Smooth muscle cell of the brain vasculature (primary cell): ENCODE results near the gene FSTL4.

Experiments used
- DNase-seq: peaks from one replicate; pipeline ENCODE4 v3.0.0-alpha.2; 2012; ENCODE audit warnings: low read depth, low spot score

The FSTL4 gene

GRCh38 chr5:133514456-133514855 is 97.9 kb downstream of the FSTL4 start:
- DNase-seq: no peak

- DNase-seq: no peak
Measured at GRCh38 chr5:133512896-133513295, 99.4 kb downstream of the FSTL4 start.

GRCh38 chr5:133511653-133512235 is 100.6 kb downstream of the FSTL4 start:
- DNase-seq: no peak

GRCh38 chr5:133510634-133511262 is 101.6 kb downstream of the FSTL4 start:
- no peak for DNase-seq

GRCh38 chr5:133509742-133510079 is 102.6 kb downstream of the FSTL4 start:
- DNase-seq: no peak

GRCh38 chr5:133508845-133509741 is 103.2 kb downstream of the FSTL4 start:
- DNase-seq: no peak

GRCh38 chr5:133508331-133508730 is 104.0 kb downstream of the FSTL4 start:
- no peak for DNase-seq

GRCh38 chr5:133506181-133506580 is 106.2 kb downstream of the FSTL4 start:
- no peak for DNase-seq

- no peak for DNase-seq
Measured at GRCh38 chr5:133503511-133503910, 108.8 kb downstream of the FSTL4 start.

- no peak for DNase-seq
Measured at GRCh38 chr5:133499895-133500294, 112.4 kb downstream of the FSTL4 start.

- DNase-seq: no peak
Measured at GRCh38 chr5:133497608-133498348, 114.6 kb downstream of the FSTL4 start.

- DNase-seq: no peak
Measured at GRCh38 chr5:133496631-133497030, 115.7 kb downstream of the FSTL4 start.

GRCh38 chr5:133494923-133495246 is 117.5 kb downstream of the FSTL4 start:
- no peak for DNase-seq

- DNase-seq: no peak
Measured at GRCh38 chr5:133494232-133494922, 118.0 kb downstream of the FSTL4 start.

GRCh38 chr5:133489632-133490031 is 122.7 kb downstream of the FSTL4 start:
- no peak for DNase-seq

GRCh38 chr5:133487093-133487492 is 125.2 kb downstream of the FSTL4 start:
- DNase-seq: no peak

GRCh38 chr5:133485468-133485867 is 126.9 kb downstream of the FSTL4 start:
- no peak for DNase-seq

- no peak for DNase-seq
Measured at GRCh38 chr5:133483406-133484090, 128.8 kb downstream of the FSTL4 start.

GRCh38 chr5:133482028-133482427 is 130.3 kb downstream of the FSTL4 start:
- DNase-seq: no peak

- DNase-seq: no peak
Measured at GRCh38 chr5:133480866-133481265, 131.5 kb downstream of the FSTL4 start.

GRCh38 chr5:133480366-133480765 is 132.0 kb downstream of the FSTL4 start:
- DNase-seq: no peak
